NCI-H345 (cell line): ENCODE results near the gene MPZL1.

ENCODE experiments used
- DNase-seq: peaks from one replicate; lab custom pipeline; 2025; lab: John Stamatoyannopoulos, UW

The MPZL1 gene

DNA sequence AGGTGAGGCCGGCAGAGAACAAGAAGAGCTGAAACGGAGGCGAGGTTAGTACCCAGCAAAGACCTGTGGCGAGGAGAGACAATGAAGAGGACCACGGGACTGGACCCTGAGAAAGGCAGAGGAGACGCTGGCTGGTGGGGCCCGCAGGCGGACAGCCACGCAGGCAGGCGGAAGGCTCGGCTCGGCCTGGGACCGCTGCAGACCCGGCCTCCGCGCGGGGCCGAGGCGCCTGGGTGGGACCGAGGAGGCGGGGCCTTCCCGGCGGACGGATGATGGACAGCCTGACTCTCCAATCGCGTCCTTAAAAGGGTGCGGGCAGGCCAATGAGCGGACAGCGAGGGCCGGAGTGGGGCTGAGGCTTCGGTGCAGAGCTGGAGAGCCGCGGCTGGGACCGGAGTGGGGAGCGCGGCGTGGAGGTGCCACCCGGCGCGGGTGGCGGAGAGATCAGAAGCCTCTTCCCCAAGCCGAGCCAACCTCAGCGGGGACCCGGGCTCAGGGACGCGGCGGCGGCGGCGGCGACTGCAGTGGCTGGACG lies at the start of gene MPZL1:
Gene MPZL1 (plus strand): TSS at position 366 of the 535 bp plus-strand sequence. CDS start 170 bp downstream, outside the sequence.
- peak; percentile 95 for DNase-seq

DNA sequence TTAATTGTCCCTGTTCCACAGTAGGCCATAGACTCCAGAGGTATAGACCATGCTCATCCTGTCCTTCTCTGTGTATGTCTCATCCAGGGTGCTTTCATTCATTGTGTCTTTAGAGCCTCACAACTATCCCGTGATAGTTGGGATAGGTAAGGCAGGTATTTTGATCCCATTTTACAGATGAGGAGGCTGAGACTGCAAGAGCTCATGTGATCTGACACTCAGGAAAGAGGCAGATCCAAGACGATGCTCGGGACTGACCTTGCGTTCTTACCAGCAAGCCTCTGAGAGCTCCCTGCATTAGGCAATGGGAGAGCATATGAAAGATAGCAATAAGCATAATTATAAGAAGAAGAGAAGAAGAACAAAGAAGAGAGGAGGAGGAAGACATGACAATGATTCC lies 49.0 kb upstream of the MPZL1 start:
- no peak for DNase-seq

DNA sequence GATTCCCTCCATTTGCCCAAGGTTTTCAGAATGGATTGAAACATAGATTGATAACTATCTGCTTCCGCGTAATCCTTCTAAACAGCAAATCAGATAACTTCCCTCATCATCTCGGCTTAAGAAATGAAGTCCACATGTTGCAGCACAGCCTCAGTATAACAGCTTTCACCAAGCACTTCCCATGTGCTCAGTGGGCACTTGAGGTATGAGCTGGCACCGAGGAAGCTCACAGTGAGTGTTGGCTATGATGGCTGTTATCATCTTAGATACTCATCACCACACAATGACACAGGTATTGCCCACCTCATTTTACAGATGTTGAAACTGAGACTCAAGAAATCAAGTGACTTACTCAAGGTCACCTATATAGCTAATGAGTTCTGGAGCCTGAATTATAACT lies 48.5 kb upstream of the MPZL1 start:
- DNase-seq = no peak

DNA sequence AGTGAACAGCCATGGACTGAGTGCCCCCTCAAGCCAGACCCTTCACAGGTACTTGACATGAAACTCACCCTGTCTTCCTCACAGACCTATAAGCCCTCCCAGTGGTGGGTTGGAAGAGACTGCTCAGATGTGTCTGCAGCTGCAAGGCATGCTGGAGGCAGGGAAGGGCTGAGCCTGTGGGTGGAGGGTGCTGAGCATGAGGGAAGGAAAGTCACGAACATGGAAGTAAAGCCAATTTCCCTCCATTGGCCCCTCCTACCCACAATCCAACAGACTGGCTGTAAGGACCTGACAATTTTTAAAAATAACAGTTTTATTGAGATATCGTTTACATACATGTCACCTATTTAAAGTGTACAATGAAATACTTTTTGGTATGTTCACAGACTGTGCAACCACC lies 47.6 kb upstream of the MPZL1 start:
- no peak for DNase-seq

DNA sequence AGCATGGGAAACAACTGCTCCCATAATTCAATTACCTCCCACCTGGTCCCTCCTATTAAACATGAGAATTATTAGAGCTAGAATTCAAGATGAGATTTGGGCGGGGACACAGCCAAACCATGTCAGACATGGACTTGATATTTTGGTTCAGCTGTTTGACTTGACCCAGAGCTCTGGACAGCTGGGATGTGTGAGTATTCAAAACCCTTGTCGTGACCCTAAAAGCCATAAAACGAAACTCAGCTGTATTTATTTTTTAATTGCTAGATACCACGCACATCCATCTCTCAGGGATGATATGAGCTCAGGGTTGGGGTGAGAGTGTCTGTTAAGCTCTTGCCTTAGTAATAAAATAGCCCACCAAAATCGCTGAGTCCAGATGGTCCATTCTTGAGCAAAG lies 46.3 kb upstream of the MPZL1 start:
- DNase-seq = no peak

DNA sequence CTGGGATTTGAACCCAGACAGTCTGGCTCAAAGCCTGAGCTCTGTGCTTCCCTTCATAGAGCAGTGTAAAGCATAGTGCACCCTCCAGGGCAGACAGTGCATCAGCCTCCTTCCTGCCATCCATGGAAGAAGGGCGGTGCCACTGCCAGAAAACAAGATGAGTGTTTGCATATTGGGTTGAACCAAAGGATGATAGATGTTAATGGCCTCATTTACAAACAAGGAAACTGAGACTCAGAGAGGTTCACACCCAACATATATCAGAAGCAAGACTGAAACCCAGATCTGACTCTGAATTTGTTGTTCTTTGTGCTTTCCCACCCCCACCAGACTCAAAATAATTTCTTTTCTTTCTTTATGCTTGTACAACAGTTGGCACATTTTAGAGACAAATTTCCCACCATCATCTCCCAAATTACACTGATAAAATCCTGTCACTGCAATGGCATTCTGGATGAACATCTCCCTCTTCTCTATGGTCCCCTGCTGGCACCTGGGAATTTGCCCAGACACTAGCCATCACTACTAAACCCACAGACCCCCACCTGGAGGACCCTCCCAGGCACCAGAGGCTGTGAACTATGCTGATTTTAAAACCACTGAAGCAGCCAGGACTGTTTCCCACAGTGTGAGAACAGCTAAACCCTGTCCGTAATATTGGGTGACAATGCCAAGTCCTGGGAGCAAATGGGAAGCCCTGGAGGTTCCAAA lies 45.4 kb upstream of the MPZL1 start:
- DNase-seq = peak; percentile 31

DNA sequence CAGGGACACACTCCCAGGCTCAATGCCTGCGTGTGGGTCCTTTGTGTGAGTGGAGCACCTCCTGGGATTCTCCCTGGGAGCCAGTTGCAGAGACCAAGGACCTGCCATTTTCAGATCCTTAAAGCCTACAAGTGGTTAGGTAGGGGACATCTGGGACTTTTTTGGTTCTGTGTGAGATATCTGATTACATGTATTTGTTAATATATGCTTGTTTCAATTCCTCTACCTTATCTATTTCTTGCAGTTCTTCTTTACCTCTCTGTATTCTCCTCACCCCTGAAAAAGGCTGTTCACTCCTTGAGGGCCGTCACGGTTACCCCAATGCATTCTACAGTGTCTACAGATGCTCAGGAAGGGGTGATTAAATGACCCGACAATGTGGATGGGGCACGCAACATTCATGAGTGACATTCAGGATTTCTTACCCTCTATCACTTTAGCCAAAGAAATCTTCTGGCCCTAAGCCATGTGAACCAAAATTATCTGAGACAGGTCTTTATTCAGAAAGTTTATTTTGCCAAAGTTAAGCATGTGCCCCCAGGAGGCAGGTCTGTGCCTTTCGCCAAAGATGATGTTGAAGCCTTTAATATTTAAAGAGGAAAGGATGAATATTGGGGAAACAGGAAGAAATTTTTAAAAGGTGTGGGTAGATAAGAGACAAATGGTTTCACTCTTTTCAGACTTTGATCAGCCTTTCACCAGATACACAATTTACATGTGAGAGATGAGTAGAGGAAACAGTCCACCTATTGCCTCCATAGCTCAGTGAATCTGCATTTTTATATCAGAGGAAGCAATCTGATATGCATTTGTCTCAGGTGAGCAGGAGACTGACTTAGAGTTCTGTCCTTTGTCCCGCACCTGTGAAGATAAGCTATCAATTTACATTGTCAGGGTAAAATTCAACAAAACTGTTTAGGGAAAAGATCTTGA lies 44.6 kb upstream of the MPZL1 start:
- no peak for DNase-seq

DNA sequence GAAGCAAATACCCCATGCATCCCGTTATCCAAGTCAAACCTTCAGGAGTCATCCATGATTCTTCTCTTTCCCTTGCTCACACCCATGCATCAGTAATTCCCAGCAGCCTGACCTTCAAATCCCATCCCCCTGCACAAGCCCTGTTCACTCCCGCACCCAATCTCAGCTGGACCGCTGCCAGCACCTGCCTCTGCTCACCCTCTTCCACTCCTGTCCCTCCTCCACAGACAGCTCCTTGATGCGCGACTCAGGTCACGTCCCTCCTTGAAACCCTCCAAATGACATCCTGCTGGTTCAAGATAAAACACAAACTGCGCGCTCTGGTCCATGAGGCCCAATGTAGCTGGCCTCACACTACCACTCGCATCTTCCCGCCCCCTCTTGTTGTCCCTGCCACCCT lies 43.4 kb upstream of the MPZL1 start:
- DNase-seq = no peak

DNA sequence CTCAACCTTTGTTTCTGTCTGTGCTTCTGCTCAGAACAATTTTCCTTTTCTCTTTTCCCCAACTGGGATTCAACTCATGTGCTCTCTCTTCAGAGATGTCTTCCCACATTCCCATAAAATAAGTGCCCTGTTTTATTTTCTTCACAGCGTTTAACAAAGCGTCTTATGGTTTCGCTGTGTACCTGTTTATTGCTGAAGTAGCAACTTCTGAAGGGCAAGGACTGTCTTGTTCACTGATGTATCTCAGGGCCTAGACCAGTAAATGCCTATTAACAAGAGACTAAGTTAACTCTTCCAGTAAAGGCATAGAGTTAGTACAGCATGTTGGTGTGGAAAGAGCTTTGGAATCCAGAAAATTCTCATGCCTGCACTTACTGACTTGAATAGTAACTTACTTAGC lies 42.9 kb upstream of the MPZL1 start:
- no peak for DNase-seq

DNA sequence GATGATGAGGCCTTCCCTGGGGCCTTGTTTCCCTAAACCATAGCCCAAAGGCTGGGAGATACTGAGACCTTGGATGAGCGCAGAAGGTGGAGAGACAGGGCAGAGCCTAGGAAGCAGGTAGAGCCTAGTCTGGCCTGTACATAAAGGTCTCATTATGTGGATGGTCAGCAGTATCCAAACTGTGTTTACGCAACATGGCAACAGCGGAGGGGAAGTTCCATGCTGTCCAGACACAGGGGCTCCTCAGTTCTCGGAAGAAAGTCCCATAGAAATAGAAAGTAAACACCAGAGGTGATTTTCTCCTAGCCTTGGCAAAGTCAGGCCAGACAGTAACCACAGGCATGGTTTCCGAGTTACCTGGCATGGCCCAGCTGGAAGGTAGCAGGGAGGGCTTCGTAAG lies 42.1 kb upstream of the MPZL1 start:
- DNase-seq = no peak

DNA sequence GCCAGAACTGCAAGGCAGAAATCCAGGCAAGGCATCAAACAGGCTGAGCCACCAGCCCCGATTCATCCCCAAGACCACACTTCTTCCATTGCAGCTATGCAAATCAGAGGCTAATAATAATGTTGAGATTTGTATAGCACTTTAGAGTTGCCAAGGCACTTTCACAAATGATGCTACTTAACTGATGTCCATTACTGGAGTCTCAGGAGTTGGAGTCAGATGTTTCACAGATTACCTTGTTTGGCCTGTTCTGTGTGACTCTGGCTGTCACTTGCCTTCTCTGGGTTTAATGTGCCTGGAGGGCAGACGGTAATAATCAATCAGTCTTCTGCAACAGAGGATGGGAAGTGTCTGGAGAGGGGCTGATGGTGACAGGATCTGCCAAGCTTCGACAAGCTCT lies 40.8 kb upstream of the MPZL1 start:
- DNase-seq = no peak

DNA sequence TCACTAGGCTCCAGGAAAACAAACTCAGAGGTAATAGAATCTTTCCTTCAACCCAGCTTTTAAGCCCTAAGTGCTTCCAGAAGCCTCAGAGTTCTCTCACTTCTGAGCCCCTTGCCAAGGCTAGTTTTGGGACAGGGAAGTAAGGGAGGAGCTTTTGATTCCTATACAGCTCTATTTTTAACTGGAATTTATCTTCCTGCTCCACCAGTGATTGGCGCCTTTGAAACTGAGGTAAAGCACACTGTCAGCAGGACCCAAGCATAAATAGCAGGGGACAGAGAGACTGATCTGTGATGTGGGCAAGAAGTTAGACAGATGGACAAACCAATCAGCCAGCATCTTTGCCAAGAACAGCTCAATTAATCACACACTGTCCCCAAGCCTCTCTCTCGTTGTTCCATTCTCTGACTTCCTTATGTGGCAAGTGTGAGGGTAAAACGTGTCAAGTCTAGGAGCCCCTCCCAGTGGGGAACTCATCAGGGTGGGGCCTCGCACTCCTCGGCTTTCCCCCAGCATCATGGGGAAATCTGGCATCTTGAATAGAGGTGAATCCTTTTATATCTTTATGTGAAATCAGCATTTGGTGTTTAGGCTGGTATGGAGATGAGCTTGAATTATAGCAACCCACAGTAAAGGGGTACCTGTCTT lies 40.2 kb upstream of the MPZL1 start:
- DNase-seq = no peak

DNA sequence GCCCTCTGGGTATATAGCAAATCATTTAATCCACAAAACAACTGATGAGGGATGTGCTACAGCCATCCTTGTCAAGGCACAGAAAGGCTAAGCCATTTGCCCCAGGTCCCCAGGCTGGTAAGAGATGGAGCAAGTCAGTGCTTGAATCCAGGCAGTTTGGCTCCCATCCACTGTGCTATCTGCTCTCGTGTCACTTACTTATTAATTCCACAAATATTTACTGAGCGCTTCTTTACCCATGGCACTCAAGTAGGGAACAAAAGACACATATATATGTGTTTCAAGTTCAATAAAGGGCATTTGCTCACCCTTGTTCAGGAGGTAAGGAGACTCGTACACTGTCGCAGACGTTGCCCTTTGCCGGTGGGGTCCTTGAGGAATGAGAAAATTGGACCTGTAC lies 38.6 kb upstream of the MPZL1 start:
- no peak for DNase-seq

DNA sequence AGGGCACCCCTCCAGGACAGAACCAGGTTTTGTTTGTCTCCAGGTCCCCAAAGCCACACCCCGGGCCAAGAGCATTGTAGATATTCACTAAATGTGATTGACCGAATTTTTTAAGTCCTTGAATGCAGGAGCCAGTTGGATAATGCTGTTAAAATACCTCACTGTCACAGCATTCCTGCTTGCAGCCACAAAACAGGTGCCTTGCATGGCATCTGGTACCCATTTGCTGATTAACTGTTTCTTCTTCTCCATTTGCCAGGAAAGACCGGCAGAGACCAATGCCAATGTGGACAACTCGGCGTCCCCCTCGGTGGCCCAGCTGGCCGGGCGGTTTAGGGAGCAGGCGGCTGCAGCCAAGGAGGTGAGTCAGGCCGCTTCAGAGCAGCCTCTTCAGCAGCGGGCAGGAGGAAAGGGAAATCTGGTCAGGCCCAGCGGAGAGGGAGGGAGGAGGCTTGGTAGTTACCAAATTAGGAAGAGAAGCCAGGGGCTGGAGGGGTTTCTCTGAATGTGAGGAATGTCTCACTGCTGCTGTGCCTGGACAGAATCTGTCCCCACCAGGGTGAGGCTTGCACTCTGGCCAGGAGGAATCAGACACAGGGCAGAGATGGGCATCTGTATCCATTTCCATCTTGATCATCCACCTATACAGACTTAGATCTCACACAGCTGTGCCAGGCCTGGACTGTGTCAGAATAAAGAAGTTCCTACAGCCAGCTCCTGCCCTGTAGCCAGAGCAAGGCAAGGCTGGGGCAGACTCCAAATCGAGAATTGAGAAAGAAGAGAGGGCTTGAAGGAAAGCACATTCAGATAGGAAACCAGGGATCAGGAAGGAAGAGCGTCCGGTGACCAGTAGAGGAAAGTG lies 37.9 kb upstream of the MPZL1 start:
- no peak for DNase-seq

DNA sequence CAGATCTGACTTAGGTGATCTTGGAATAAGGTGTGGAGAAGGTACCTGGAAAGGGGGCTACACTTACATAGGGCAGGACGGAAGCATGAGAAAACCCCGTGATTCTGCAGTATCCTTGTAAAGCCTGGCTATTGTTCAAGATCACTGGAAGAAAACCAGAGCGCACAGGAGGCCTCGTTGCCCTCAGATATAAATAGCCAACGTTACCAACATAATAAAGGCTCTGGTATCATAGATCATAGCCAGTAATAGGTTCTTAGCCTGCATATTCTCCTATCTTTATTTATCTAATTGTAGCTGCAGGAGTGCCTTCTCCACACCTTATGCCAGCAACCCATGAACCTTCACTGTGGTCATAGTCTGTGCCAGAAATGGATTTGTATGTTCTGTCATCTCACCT lies 35.9 kb upstream of the MPZL1 start:
- no peak for DNase-seq

DNA sequence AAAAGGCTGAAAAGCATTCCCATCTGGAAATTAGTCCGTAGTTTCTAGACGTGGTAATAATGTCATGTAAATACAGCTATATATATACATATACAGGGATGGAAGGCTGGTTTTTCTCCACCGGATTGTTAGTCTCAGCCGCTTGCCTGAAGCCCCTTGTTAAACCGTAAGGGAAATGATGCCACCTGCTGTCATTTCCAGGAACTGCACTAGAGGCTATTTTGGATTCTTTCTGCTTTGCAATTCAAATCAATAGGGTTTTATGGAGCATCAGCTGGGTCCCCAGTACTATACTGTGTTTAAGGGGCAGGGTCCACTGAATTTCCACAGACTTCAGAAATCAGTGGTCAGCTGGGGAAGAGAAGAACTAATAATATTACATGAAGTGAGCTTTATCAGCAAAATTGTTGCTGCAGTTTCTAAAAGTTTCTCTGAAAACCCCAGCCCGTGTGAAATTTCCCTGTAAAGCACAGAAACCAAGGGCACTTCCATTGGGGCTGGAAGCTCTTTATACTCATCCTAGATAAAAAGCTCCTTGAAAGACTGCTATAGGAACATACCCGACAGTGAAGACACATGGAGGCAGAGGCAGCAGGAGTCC lies 33.8 kb upstream of the MPZL1 start:
- peak; percentile 83 for DNase-seq

DNA sequence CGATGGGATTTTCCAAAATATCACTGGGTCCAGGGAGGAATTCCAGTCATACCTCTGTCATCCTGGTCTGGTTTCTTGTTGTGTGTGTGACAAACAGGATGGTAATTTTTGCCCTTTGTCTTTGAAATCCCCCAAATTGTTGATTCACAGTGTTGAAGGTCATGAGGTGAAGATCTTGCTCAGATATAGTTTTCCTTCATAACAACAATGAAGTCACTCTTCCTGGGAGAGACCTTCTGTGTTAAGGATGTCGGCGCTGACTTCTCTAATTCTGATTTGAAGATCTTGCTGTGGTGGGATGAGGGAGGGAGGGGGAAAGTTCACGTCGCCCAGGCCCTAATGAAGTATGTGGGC lies 32.2 kb upstream of the MPZL1 start:
- DNase-seq = no peak

DNA sequence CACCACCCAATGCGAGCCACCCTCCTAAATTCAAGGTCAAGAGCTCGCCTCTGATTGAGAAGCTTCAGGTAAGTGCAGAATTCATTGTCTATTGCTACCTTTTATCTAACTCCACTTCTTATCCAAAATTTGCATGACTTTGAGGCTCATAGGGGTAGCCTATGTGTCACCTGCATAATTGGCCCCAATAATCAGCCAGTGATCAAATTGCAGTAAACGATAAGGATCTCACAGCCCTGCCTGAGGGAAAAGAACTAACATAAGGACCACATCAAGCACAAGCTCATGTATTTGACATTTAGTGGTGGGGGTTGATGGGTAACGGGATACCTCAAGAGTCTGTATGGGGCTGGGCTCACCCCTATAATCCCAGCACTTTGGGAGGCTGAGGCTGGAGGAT lies 31.7 kb upstream of the MPZL1 start:
- no peak for DNase-seq

DNA sequence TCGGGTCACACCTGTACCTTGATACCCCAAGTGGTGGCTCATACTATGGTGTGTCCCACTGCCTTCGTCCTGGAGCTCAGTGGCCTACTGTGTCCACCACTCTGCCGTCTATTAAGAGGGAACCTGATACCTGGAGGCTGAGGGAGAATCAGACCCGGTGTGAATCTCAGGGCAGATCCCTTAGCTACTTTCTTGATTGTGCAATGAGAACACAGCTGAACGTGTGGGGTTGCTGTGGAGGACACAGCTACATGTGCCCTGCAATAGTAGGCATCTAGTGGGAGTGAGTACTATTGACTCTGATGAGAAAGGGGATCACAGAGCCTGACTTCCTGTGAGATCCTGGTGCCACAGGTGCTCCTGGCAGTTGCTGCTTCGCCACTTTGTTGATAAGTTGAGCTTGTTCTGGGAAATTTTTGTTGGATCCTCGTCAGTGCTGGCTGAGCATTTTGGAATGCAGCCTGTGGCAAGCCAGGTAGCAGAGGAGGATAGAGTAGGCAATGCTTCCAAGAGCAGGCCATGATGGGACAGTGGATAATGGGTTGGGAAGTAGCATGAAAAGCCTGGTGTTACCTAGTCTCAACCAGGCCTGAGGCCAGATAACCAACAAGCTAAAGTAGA lies 28.2 kb upstream of the MPZL1 start:
- DNase-seq = no peak

DNA sequence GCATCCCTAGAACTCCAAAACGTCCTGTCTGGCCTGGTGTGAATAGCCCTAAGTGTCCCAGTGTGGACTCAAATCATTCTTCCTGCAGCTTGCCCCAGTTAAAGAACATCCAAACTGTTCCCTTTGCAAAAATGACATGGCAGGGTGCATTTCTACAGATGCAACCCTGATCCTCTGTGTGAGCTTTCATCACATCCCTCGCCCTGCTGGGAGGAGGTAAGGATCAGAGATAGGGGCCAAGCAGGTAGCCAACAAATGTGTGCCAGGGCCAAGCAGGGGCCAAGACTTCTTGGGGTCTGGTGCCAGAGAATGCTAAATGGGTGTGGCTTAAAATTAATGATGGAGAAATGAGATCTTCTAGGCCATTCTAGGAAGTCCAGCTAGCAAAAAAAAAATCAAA lies 27.1 kb upstream of the MPZL1 start:
- DNase-seq = no peak

DNA sequence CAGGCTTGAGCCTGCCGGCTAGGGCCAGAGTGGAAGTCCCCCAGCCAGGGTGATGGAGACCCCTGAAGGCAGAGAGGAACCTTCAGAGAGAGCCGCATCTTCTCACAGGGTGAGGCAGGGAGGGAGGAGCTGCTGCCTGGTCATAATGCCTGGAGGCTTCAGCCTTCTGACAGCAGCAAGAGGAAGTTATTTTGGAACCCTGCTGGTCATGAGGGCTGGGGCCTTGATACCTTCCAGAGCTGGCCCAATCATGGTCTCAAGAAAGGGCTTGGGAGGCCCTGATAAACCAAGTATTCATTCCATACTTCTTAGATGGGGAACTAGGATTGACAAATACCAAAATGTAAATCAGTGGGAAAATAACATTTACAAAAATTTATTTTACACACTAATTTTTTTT lies 26.6 kb upstream of the MPZL1 start:
- no peak for DNase-seq
